ENCODE measurements around the gene GOLT1B.

- TF ChIP-seq CTCF (IDR thresholded peaks at IDR 0.05) (no peak), POLR2A (IDR thresholded peaks at IDR 0.05) (no peak), POLR2AphosphoS5 (IDR thresholded peaks at IDR 0.05) (no peak)
Measured at GRCh38 chr12:21546716-21547115, 45.1 kb downstream of the GOLT1B start.
